GM10266 (cell line): ENCODE data around the gene TMEM97.
"Not testable (repeated sequence)": the region's sequence is repeated elsewhere in the genome, so short reads cannot be mapped to it uniquely, and the experiment has no call there.

ENCODE experiments used
- DNase-seq: peaks from one replicate; pipeline ENCODE4 v3.0.0; 2012; ENCODE audit errors: extremely low spot score
- CTCF ChIP-seq: IDR thresholded peaks from 2 replicates; pipeline ENCODE4 v1.5.1; 2012; ENCODE audit warnings: mild to moderate bottlenecking, low read depth; ENCODE audit not compliant: control insufficient read depth, insufficient read depth; ENCODE audit errors: missing control alignments

Gene TMEM97

GRCh38 chr17:28276011-28276410 lies 43.0 kb upstream of the TMEM97 start:
- TF ChIP-seq CTCF = no peak
- DNase-seq = no peak

GRCh38 chr17:28279411-28279810 lies 39.6 kb upstream of the TMEM97 start:
- DNase-seq = no peak
- no peak for TF ChIP-seq CTCF

GRCh38 chr17:28280826-28281225 lies 38.2 kb upstream of the TMEM97 start:
- no peak for DNase-seq
- TF ChIP-seq CTCF = no peak

- DNase-seq = no peak
- TF ChIP-seq CTCF = no peak
Measured at GRCh38 chr17:28282596-28282995, 36.4 kb upstream of the TMEM97 start.

GRCh38 chr17:28285965-28286364 lies 33.0 kb upstream of the TMEM97 start:
- no peak for TF ChIP-seq CTCF
- no peak for DNase-seq

- no peak for DNase-seq
- no peak for TF ChIP-seq CTCF
Measured at GRCh38 chr17:28290703-28291102, 28.3 kb upstream of the TMEM97 start.

- no peak for DNase-seq
- TF ChIP-seq CTCF = no peak
Measured at GRCh38 chr17:28291780-28292330, 27.1 kb upstream of the TMEM97 start.

GRCh38 chr17:28292878-28293277 lies 26.1 kb upstream of the TMEM97 start:
- DNase-seq = not testable (repeated sequence)
